NCI-H226 (cell line): ENCODE data around the gene PLEKHA4.
A peak's percentile ranks its signal among the peaks of the same experiment; 100 is the strongest.
"Not testable (repeated sequence)": the region's sequence is repeated elsewhere in the genome, so short reads cannot be mapped to it uniquely, and the experiment has no call there.

Experiments
- DNase-seq: peaks from one replicate; pipeline ENCODE4 v3.0.0-alpha.2; 2015

Gene PLEKHA4

GRCh38 chr19:48868114-48868886 is at the start of gene PLEKHA4:
Gene PLEKHA4, minus strand, starts transcription at chr19:48868617. Its CDS starts 997 bp downstream, at chr19:48867620.
- DNase-seq, result no peak

GRCh38 chr19:48918071-48918470 is 49.7 kb upstream of the PLEKHA4 start:
- DNase-seq, result no peak

GRCh38 chr19:48915757-48916156 is 47.3 kb upstream of the PLEKHA4 start:
- DNase-seq, result no peak

GRCh38 chr19:48914181-48914580 is 45.8 kb upstream of the PLEKHA4 start:
- DNase-seq, result no peak

GRCh38 chr19:48913114-48913889 is 44.9 kb upstream of the PLEKHA4 start:
- no peak for DNase-seq

- DNase-seq, result no peak
Observed at GRCh38 chr19:48910803-48911202, 42.4 kb upstream of the PLEKHA4 start.

- not testable (repeated sequence) for DNase-seq
Observed at GRCh38 chr19:48909424-48910077, 41.1 kb upstream of the PLEKHA4 start.

- no peak for DNase-seq
Observed at GRCh38 chr19:48907671-48908070, 39.3 kb upstream of the PLEKHA4 start.

GRCh38 chr19:48906324-48906723 is 37.9 kb upstream of the PLEKHA4 start:
- DNase-seq, result no peak

GRCh38 chr19:48905664-48906063 is 37.2 kb upstream of the PLEKHA4 start:
- no peak for DNase-seq

- not testable (repeated sequence) for DNase-seq
Observed at GRCh38 chr19:48903788-48904187, 35.4 kb upstream of the PLEKHA4 start.

- not testable (repeated sequence) for DNase-seq
Observed at GRCh38 chr19:48902291-48902690, 33.9 kb upstream of the PLEKHA4 start.

- DNase-seq, result no peak
Observed at GRCh38 chr19:48900477-48901406, 32.3 kb upstream of the PLEKHA4 start.

GRCh38 chr19:48899781-48900476 is 31.5 kb upstream of the PLEKHA4 start, which contains the start of gene NUCB1:
Gene NUCB1, plus strand, starts transcription at chr19:48900312. Its CDS starts 485 bp downstream, at chr19:48900797.
- DNase-seq, result peak; percentile 98

GRCh38 chr19:48899386-48899749 is 31.0 kb upstream of the PLEKHA4 start:
- not testable (repeated sequence) for DNase-seq

- DNase-seq, result no peak
Observed at GRCh38 chr19:48897181-48897580, 28.8 kb upstream of the PLEKHA4 start.

GRCh38 chr19:48896191-48896720 is 27.8 kb upstream of the PLEKHA4 start:
- no peak for DNase-seq

GRCh38 chr19:48895226-48895625 is 26.8 kb upstream of the PLEKHA4 start:
- no peak for DNase-seq

GRCh38 chr19:48890551-48890950 is 22.1 kb upstream of the PLEKHA4 start:
- no peak for DNase-seq

GRCh38 chr19:48889496-48889895 is 21.1 kb upstream of the PLEKHA4 start:
- not testable (repeated sequence) for DNase-seq

- DNase-seq, result no peak
Observed at GRCh38 chr19:48887861-48888612, 19.6 kb upstream of the PLEKHA4 start.
